ENCODE measurements around the gene KLHL17.

DNA sequence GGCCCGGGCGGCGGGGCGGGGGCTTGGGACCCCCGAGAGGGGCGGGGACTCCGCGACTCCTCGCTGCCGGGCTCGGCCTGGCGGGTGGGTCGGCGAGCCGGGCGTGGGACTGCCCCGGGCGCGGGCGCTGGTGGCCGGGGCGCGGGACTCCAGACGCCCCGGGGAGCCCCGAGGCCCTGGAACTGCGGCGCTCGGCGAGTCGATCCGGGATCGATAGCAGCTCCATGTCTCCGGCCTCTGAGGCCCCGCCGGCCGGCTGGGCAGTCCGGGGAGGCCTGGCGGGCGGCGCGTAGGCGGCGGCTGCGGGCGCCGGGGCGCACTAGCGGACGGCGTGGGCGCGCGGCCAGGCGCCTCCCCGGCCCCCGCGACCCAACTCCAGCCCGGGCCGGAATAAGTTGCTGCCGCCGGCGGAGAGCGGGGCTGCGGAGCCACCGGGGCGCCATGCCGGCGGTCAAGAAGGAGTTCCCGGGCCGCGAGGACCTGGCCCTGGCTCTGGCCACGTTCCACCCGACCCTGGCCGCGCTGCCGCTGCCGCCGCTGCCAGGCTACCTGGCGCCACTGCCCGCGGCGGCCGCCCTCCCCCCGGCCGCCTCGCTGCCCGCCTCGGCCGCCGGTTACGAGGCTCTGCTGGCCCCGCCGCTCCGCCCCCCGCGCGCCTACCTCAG, 36.3 kb upstream of the KLHL17 start:
- TF ChIP-seq ETV5 (CRISPR knock-in tag; IDR thresholded peaks at IDR 0.05; ENCODE audit: low read depth), result no peak
- no peak for TF ChIP-seq EHMT2 (IDR thresholded peaks at IDR 0.05)
- TF ChIP-seq, protein P1, sequence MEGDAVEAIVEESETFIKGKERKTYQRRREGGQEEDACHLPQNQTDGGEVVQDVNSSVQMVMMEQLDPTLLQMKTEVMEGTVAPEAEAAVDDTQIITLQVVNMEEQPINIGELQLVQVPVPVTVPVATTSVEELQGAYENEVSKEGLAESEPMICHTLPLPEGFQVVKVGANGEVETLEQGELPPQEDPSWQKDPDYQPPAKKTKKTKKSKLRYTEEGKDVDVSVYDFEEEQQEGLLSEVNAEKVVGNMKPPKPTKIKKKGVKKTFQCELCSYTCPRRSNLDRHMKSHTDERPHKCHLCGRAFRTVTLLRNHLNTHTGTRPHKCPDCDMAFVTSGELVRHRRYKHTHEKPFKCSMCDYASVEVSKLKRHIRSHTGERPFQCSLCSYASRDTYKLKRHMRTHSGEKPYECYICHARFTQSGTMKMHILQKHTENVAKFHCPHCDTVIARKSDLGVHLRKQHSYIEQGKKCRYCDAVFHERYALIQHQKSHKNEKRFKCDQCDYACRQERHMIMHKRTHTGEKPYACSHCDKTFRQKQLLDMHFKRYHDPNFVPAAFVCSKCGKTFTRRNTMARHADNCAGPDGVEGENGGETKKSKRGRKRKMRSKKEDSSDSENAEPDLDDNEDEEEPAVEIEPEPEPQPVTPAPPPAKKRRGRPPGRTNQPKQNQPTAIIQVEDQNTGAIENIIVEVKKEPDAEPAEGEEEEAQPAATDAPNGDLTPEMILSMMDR (IDR thresholded peaks at IDR 0.05 in 2 of 3, conservative IDR thresholded peaks at IDR 0.05 in 1 of 3; ENCODE audit: insufficient read depth in 2 of 3, low read depth in 1 of 3, low read length in 3 of 3), result no peak
- TF ChIP-seq GTF2F1 (IDR thresholded peaks at IDR 0.05; ENCODE audit: low read depth, low read length), result no peak
- peak; percentile 85 for TF ChIP-seq CHD1 (IDR thresholded peaks at IDR 0.05; ENCODE audit: low read length)
- TF ChIP-seq, protein P2, sequence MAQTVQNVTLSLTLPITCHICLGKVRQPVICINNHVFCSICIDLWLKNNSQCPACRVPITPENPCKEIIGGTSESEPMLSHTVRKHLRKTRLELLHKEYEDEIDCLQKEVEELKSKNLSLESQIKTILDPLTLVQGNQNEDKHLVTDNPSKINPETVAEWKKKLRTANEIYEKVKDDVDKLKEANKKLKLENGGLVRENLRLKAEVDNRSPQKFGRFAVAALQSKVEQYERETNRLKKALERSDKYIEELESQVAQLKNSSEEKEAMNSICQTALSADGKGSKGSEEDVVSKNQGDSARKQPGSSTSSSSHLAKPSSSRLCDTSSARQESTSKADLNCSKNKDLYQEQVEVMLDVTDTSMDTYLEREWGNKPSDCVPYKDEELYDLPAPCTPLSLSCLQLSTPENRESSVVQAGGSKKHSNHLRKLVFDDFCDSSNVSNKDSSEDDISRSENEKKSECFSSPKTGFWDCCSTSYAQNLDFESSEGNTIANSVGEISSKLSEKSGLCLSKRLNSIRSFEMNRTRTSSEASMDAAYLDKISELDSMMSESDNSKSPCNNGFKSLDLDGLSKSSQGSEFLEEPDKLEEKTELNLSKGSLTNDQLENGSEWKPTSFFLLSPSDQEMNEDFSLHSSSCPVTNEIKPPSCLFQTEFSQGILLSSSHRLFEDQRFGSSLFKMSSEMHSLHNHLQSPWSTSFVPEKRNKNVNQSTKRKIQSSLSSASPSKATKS (CRISPR knock-in tag; IDR thresholded peaks at IDR 0.05), result no peak
- no peak for TF ChIP-seq EP300 (IDR thresholded peaks at IDR 0.05; ENCODE audit: low read length)
- TF ChIP-seq, protein P3, sequence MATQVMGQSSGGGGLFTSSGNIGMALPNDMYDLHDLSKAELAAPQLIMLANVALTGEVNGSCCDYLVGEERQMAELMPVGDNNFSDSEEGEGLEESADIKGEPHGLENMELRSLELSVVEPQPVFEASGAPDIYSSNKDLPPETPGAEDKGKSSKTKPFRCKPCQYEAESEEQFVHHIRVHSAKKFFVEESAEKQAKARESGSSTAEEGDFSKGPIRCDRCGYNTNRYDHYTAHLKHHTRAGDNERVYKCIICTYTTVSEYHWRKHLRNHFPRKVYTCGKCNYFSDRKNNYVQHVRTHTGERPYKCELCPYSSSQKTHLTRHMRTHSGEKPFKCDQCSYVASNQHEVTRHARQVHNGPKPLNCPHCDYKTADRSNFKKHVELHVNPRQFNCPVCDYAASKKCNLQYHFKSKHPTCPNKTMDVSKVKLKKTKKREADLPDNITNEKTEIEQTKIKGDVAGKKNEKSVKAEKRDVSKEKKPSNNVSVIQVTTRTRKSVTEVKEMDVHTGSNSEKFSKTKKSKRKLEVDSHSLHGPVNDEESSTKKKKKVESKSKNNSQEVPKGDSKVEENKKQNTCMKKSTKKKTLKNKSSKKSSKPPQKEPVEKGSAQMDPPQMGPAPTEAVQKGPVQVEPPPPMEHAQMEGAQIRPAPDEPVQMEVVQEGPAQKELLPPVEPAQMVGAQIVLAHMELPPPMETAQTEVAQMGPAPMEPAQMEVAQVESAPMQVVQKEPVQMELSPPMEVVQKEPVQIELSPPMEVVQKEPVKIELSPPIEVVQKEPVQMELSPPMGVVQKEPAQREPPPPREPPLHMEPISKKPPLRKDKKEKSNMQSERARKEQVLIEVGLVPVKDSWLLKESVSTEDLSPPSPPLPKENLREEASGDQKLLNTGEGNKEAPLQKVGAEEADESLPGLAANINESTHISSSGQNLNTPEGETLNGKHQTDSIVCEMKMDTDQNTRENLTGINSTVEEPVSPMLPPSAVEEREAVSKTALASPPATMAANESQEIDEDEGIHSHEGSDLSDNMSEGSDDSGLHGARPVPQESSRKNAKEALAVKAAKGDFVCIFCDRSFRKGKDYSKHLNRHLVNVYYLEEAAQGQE (IDR thresholded peaks at IDR 0.05; ENCODE audit: borderline replicate concordance), result no peak; the same call in 1 of the 2 replicates
- TF ChIP-seq, protein P3 (CRISPR knock-in tag; IDR thresholded peaks at IDR 0.05; ENCODE audit: low read depth), result no peak
- TF ChIP-seq SIRT6 (IDR thresholded peaks at IDR 0.05; ENCODE audit: low read depth, low read length), result no peak
- TF ChIP-seq, protein P4, sequence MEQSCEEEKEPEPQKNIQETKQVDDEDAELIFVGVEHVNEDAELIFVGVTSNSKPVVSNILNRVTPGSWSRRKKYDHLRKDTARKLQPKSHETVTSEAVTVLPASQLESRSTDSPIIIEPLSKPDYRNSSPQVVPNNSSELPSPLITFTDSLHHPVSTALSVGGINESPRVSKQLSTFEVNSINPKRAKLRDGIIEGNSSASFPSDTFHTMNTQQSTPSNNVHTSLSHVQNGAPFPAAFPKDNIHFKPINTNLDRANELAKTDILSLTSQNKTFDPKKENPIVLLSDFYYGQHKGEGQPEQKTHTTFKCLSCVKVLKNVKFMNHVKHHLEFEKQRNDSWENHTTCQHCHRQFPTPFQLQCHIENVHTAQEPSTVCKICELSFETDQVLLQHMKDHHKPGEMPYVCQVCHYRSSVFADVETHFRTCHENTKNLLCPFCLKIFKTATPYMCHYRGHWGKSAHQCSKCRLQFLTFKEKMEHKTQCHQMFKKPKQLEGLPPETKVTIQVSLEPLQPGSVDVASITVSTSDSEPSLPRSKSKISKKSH (CRISPR knock-in tag; IDR thresholded peaks at IDR 0.05), result no peak
- no peak for TF ChIP-seq KAT2B (IDR thresholded peaks at IDR 0.05; ENCODE audit: low read depth, low read length)
- TF ChIP-seq, protein P5, sequence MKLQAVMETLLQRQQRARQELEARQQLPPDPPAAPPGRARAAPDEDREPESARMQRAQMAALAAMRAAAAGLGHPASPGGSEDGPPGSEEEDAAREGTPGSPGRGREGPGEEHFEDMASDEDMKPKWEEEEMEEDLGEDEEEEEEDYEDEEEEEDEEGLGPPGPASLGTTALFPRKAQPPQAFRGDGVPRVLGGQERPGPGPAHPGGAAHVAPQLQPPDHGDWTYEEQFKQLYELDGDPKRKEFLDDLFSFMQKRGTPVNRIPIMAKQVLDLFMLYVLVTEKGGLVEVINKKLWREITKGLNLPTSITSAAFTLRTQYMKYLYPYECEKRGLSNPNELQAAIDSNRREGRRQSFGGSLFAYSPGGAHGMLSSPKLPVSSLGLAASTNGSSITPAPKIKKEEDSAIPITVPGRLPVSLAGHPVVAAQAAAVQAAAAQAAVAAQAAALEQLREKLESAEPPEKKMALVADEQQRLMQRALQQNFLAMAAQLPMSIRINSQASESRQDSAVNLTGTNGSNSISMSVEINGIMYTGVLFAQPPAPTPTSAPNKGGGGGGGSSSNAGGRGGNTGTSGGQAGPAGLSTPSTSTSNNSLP (IDR thresholded peaks at IDR 0.05; ENCODE audit: borderline replicate concordance, low read depth, low read length), result no peak
- no peak for TF ChIP-seq POLR2AphosphoS5 (IDR thresholded peaks at IDR 0.05; ENCODE audit: control insufficient read depth, insufficient read depth, low read depth, low read length)
- TF ChIP-seq ZEB2 (IDR thresholded peaks at IDR 0.05), result no peak
